Uterus (tissue), 2 donors: ENCODE results near the gene MADCAM1.

Experiments
- POLR2A ChIP-seq, 2 donors: fragments of 450-650 bp; IDR thresholded peaks; one replicate each; pipeline ENCODE4 v1.6.1; 2016; ENCODE audit warnings: antibody characterized with exemption in 2 of 2, mild to moderate bottlenecking in 1 of 2, moderate library complexity in 1 of 2
- TF ChIP-seq, protein P1 (sequence below), 4 experiments: fragments of 200-600 bp in 2 of 4; fragments of 450-650 bp in 2 of 4; sonication (generic) in 2 of 4; IDR thresholded peaks; one replicate each; pipeline ENCODE4 v1.5.1; 2016 to 2019; ENCODE audit warnings: antibody characterized with exemption in 4 of 4, mild to moderate bottlenecking in 2 of 4, moderate library complexity in 1 of 4

DNA sequence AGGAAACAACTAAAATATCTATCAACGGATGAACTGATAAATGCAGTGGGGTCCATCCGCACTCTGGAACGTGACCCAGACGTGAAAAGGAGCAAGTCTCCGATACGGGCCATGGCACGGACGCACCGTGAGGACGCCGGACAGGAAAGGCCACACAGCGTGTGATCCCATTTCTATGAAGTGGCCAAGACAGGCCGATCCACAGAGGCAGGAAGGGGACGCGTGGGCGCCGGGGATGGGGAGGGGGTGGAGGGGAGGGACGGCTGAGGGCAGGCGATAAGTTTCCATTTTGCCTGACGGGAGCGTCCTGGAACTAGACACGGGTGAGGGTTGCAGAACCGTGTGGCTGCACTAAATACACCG lies 49.2 kb upstream of the MADCAM1 start:
- TF ChIP-seq, protein P1, sequence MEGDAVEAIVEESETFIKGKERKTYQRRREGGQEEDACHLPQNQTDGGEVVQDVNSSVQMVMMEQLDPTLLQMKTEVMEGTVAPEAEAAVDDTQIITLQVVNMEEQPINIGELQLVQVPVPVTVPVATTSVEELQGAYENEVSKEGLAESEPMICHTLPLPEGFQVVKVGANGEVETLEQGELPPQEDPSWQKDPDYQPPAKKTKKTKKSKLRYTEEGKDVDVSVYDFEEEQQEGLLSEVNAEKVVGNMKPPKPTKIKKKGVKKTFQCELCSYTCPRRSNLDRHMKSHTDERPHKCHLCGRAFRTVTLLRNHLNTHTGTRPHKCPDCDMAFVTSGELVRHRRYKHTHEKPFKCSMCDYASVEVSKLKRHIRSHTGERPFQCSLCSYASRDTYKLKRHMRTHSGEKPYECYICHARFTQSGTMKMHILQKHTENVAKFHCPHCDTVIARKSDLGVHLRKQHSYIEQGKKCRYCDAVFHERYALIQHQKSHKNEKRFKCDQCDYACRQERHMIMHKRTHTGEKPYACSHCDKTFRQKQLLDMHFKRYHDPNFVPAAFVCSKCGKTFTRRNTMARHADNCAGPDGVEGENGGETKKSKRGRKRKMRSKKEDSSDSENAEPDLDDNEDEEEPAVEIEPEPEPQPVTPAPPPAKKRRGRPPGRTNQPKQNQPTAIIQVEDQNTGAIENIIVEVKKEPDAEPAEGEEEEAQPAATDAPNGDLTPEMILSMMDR (IDR thresholded peaks at IDR 0.05) = no peak
- TF ChIP-seq POLR2A (IDR thresholded peaks at IDR 0.05) = no peak
